Stomach (tissue), 4 donors: ENCODE measurements around the gene WDR75.

ENCODE experiments used
- EP300 ChIP-seq: sonication (generic); formaldehyde crosslinking; IDR thresholded peaks from one replicate; pipeline ENCODE4 v1.6.1; 2017; ENCODE audit warnings: antibody characterized with exemption
- POLR2A ChIP-seq, 4 donors: fragments of 450-650 bp; IDR thresholded peaks; one replicate each; pipeline ENCODE4 v1.6.1; 2016; ENCODE audit warnings: antibody characterized with exemption in 4 of 4, control low read depth in 2 of 4, mild to moderate bottlenecking in 1 of 4, moderate library complexity in 1 of 4
- POLR2AphosphoS5 ChIP-seq, 3 donors: sonication (generic); formaldehyde crosslinking; IDR thresholded peaks; one replicate each; pipeline ENCODE4 v1.6.1; 2016; ENCODE audit warnings: antibody characterized with exemption in 3 of 3
- TF ChIP-seq, protein P1 (sequence below), 7 experiments: fragments of 450-650 bp in 4 of 7; fragments of 200-600 bp in 3 of 7; sonication (generic) in 3 of 7; IDR thresholded peaks; one replicate each; pipeline ENCODE4 v1.5.1; 2016 to 2019; ENCODE audit warnings: antibody characterized with exemption in 7 of 7, control low read depth in 2 of 7, mild to moderate bottlenecking in 1 of 7

DNA sequence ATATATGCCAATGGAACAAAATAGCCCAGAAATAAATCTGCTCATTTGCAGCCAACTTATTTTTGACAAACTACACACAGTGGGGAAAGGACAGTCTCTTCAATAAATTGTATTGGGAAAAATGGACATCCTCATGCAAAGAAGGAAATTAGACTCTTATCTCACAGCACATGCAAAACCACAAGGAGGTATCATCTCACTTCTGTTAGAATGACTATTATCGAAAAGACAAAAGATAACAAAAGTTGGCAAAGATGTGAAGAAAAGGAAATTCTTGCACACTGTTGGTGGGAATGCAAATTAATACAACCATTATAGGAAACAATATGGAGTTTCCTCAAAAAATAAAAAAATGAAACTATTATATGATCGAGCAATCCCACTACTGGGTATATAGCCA is 16.3 kb upstream of the WDR75 start:
- TF ChIP-seq, protein P1, sequence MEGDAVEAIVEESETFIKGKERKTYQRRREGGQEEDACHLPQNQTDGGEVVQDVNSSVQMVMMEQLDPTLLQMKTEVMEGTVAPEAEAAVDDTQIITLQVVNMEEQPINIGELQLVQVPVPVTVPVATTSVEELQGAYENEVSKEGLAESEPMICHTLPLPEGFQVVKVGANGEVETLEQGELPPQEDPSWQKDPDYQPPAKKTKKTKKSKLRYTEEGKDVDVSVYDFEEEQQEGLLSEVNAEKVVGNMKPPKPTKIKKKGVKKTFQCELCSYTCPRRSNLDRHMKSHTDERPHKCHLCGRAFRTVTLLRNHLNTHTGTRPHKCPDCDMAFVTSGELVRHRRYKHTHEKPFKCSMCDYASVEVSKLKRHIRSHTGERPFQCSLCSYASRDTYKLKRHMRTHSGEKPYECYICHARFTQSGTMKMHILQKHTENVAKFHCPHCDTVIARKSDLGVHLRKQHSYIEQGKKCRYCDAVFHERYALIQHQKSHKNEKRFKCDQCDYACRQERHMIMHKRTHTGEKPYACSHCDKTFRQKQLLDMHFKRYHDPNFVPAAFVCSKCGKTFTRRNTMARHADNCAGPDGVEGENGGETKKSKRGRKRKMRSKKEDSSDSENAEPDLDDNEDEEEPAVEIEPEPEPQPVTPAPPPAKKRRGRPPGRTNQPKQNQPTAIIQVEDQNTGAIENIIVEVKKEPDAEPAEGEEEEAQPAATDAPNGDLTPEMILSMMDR (IDR thresholded peaks at IDR 0.05): no peak
- no peak for TF ChIP-seq POLR2A (IDR thresholded peaks at IDR 0.05)
- TF ChIP-seq POLR2AphosphoS5 (IDR thresholded peaks at IDR 0.05): no peak
- TF ChIP-seq EP300: no peak
